ENCODE measurements around the gene FARS2.

The FARS2 gene

DNA sequence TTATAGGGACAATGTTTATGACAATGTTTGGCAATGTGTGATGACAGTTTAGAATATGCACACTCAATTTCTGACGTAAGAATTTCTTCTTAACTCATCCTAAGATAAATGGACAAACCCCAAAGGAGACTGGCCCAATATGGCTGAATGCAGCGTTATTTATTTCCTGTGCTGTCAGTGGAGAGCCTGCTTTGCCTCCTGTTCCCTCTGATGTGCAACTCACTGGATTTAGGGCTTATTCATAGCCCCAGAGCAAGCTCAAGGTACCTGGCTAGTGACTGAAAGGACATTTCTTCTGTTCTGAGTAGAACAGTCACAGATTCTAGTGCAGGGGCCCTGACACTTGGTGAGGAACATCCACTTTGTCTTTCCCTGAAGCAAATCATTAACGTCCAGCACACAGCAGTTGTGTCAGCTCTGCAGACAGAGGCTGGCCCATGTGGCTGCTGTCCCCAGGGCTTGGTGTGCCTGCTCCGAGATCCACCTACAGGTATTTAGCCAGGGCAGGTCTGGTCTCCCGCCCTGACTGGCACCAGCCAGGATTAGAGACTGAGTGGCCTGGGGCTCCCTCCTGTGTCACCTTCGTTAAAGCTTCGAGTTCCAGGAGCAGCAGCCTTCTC, 64.8 kb downstream of the FARS2 start:
- no peak for DNase-seq (ENCODE audit: low read depth)

DNA sequence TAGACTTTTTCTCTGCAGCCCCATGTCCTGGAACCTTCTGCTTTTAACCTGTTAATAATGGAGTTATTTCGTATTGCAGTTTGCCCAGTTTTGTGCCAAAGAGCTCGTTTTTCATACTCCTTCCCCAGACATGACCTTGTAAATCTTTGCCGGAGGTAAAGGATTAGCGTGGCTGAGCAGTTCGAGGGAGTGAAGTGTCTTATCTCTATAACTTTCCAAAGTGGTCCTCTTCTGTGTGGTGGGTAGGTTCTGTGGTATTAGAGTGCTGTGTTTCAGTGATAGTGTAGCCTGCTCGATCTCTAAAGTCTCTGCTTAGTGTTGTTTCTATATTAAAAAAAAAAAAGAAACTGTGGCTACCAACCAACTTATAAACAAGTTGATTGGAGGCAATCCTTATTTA, 67.5 kb downstream of the FARS2 start:
- no peak for DNase-seq (ENCODE audit: low read depth)

DNA sequence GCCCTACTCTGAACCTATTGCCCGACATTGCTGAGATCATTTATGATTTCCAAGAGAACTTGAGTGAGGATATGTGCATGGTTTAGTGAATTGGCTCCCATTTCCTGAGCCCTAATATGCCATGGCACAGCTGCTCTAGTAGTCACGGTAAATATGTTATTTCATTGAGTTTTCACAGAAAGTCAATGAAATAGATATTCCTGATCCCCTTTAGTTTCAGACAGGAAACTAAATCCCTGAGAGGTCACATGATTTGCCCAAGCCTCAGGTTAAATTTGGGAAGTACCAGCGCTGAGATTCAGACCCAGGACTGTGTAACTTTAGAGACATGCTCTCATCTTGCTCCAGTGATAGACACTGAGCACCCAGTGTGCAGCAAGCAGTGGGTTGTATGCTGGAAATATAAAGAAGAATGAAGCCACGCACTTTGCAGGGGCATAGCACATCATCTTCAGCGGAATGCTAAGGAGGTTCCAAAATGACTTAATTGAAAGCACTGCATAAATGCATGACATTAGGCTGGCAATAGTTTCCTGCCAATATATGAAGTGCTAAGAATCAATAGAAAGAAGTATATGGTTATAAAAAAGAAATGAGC, 70.6 kb downstream of the FARS2 start:
- no peak for DNase-seq (ENCODE audit: low read depth)

DNA sequence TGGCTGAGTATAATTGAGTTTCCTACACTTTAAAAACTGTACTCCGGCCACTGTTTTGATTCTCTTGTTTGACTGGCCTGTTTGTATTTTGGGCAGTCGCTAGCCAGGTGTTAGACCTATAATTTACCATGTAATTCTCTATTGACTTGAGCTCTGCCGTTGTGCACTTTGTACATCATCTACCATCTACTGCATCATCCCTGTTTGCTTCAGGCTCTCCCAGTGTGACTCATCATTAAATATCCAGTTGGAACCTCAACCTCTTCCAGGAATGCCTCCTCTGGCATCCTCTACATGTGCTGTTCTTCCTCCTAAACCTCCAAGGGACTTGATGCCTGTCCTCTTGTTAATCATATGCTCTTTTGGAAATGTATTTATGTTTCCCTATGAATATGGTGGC, 72.3 kb downstream of the FARS2 start:
- no peak for DNase-seq (ENCODE audit: low read depth)

DNA sequence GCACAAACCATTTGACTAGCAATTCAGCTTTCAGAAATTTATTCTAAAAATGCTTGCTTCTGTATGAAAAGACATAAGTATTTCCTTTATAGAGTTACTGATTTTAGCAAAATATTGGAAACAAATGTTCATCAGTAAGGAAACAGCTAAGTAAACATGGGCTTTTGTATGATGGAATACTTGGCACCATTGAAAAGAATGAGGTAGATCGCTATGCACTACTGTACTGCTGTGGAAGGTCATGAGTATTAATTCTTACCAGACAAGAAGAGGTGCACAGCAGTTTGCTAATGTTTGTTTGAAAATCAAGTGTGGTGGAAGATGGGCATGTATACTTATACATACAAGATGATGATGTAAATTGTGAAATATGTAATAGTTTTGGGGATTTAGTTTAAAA, 73.0 kb downstream of the FARS2 start:
- no peak for DNase-seq (ENCODE audit: low read depth)

DNA sequence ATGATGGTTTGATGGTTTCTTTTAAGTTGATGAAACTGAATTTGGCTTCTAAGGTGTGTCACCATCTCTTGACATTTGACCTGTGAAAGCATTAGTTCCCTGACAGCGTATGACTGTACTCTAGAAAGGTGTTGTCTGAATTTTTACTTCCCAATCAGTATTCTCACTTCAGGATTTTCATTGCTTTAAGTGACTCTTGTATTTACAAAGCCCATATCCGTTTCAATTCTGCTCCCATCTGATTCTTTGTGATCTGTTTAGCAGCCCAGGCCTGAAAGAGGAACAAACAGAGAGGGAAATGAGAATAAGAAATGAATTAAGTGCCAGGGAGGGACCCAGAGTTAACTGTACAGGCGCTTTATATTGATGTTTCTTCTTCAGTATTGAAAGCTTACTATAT, 73.7 kb downstream of the FARS2 start:
- no peak for DNase-seq (ENCODE audit: low read depth)

DNA sequence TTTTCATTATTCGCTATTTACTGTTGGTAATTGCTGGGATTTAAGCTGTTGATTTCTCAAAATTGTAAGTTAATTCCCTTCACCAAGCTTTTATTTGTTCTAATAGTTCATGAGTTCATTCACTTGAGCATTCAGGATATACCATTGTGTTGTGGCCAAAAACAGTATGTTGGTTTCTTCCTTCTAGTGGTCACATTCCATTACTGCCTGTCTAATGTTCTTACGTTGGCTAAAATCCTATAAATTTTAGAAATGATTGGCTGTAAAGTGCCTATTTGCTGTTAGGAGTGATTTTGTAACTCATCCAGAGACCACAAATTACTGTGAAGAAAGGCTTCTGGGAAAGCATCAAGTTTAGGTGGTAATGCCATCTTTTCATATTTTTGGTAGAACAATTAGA, 76.3 kb downstream of the FARS2 start:
- DNase-seq (ENCODE audit: low read depth): no peak

DNA sequence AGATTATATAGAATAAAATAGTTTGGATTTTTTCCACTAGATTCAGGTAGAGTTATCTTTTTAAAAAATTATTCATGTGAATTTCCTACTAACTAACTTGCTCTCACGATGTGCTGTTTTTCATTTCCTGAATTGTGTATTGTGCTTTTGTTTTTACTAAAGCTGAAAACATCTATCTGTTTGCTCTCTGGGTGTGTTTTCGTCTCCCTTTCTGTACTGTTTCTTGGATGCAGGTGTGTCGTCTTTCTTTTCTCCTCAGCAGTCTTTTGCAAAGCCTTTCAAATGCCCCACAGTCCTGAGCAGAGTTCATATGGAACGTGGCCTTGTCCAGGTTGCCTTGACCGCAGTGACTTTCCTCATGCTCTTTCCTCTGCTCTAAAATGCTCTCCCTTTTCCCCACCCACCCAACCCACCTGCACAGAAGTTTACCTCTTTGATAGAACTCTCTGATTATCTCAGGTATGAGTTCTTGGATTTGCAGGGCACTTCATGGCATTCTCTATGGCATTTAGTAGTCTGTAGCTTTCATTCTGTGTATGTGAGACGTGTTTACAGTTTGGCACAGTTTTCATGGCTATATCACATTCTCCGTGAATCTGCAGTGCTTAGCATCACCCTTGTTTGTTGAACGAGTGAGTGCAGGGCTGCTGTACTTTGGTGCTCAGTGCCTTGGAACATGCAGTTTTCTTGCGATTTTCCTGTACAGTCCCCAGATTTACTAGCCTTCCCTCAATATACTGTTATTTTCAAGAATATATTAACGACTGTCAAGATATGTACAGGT, 77.1 kb downstream of the FARS2 start:
- DNase-seq (ENCODE audit: low read depth): no peak

DNA sequence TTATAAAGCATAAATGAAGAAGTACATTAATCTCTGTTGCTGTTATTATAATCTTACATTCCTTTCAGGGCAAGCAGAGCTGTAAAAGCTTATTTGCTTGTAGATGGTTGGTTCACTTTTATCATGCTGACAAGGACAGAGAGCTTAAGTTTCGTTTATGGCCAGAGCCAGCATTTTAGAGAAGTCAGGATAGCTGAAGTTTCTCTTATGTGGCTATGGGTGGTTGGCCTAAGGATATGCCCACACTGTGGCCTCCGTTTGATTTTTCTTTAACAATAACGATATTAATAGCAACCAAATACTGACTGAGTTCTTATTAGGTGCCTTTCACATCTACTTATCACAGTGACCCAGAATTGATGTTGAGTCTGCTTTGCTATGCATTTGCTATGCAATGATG, 78.5 kb downstream of the FARS2 start:
- DNase-seq (ENCODE audit: low read depth): no peak

DNA sequence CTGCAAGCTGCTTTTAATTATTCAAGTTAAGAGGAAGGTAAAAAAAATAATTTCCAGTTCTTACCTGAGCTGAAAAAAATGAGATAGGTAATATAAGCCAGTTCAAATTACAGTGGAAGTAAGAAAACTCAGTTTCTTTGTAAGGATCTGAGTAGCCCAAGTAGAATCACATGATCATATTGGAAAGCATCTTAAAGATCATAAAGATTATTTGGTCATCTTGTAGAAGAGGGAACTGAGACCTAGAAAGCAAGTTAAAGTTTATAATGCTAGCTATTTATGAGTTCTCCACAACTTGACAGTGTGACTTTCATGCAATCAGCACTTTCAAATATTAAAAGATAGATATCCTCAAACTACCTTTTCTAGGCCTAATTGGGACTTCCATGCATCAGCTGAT, 80.5 kb downstream of the FARS2 start:
- no peak for DNase-seq (ENCODE audit: low read depth)

DNA sequence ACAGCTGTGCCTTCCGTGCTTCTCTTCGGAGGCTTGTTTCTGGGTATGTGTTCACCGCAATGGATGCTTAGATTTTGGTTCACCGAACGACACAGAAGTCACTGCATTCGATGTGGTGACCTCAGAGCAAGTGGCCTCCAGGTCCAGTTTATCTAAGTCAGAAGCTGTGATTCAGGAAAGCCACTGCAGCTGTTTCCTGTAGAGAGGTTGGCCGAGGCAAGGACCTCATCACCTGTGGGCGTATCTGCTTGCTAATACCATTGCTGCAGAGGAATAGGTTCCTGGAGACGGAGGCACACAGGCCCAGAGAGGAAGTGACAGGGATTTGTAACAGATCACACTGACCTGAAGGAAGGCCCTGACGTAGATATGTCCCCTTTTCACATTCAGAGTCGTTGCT, 82.7 kb downstream of the FARS2 start:
- DNase-seq (ENCODE audit: low read depth): no peak

DNA sequence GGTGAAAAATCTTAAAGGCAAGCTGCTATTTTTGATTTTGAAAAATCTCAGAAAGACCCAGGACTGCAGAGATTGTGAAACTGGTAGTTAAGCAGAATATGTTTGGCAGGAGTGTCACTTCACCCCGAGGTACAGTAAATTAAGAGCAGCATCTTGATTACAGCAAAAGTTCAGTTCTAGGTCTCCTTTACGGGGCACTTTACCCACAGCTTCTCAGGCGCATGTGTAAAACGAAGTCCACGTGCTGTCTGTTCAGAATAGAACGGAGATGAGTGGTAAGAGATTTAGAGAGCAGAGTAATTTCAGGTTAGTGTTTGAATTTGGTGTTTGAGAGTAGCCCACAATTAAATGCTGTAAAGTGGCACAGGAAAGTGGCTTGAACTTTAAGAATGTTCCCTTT, 84.0 kb downstream of the FARS2 start:
- no peak for DNase-seq (ENCODE audit: low read depth)

DNA sequence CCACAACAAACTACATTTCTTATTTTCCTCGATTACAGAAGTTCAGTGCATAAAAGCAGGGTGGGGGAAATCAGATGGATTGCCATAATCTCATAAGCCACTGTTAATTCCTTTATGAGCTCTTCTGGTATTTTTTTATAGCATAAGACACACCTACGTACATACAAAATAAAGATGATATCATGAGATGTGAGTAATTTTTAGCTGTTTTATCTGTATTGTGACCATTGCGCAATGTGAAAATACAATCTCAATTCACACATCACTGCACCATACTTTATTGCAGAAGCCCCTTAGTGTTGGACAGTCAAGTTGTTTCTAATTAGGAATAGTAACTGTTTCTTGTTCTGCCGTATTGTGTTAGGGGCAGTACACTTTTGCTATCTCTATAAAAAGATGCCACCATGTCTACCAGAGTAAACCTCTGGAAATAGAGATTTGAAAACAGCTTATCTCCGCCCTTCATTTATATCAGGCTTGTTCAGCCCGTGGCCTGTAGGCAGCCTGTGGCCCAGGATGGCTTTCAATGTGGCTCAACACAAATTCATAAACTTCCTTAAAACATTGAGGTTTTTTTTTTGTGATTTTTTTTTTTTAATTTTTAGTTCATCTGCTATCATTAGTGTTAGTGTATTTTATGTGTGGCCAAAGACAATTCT, 90.4 kb downstream of the FARS2 start:
- DNase-seq (ENCODE audit: low read depth): no peak

DNA sequence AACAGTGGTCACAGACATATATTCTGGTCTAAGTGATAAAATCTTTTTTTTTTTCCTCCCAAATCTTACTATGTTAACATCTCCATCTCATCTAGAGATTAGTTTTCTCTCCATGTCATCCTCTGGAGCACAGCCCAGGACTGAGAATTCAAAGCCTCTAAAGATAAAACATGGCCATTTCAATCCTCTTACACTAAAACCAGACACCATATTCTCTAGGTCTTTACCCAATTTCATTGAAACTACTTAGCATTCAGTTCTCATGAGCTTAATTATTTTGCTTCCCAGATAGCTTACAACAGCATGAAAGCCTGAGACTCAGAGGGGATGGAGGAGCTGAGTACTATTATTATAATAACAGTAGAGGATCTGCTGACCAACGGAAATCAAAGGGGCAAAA, 92.7 kb downstream of the FARS2 start:
- DNase-seq (ENCODE audit: low read depth): no peak

DNA sequence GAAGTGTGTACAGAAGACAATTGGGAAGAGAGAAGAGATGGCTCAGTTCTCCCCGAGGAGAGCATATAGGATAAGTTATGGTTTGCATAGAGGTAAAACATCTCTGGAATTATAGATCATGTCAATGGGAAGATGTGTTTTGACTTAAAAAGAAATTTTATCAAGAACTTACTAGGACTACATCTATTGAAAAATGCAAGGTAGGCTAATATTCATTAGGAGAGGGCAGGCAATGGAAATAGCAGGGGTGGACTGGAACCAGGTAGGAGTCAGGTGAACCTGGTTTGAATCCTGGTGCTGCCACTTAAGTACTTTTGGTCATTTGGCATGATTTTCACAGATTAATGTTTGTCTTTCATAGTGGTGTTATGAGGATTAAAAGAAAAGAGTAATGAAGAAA, 96.2 kb downstream of the FARS2 start:
- no peak for DNase-seq (ENCODE audit: low read depth)

DNA sequence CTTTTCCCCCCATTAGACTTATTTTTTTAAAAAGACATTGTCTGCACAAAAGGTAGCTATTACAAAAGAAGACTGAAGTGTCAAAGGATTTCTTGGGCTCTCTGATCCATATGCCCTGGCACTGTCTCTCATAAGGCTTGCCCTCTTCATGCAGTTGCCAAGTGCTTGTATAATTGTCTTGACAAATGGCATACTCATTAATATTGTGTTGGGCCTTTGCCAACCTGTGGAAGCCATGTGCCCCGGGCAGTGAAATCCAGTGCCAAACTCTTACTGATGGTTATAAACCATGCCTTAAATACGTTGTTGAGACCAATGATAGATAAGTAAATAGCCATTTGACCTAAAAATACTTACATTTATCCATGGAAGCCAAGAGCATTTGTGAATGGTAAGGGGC, 98.1 kb downstream of the FARS2 start:
- DNase-seq (ENCODE audit: low read depth): no peak

DNA sequence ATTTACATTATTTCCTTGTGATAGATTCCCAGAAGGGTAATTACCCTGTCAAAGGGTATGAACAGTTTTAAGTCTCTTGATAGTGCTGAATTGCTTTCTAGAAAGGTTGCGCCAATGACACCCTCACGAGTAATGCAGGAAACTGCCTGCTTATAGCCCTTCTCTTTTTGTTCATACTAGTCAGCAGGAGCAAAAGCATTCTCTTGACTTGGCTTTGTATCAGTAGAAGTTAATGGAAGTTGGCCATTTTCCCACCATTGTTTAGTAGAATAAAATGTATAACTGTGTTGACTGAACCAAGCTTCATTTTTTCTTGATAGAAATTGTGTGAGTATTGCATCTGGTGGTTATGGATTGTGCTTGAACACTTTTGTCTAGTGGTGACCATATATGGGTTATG, 100.1 kb downstream of the FARS2 start:
- DNase-seq (ENCODE audit: low read depth): no peak

DNA sequence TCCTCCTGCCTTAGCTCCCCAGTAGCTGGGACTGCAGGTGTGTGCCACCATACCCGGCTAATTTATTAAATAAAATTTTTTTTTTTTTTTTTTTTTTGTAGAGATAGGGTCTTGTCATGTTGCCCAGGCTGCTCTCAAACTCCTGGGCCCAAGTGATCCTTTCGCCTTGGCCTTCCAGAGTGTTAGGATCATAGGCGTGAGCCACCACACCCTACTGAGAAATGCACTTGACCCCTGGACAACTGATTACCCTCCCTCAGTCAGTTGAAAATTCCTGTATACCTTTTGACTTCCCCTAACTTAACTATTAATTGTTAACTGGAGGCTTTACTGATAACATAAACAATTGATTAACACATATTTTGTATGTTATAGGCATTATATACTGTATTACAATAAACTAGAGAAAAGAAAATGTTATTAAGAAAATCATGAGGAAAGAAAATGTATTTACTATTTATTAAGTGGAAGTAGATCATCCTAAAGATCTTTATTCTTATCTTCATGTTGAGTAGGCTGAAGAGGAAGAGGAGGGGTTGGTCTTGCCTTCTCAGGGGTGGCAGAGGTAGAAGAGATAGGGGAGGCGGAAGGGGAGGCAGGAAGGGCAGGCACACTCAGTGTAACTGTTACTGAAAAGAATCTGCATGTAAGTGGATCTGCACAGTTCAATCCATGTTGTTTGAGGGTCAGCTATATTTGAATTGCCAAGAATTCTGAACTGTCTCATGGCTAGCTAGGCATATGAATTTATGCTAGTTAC, 104.3 kb downstream of the FARS2 start:
- no peak for DNase-seq (ENCODE audit: low read depth)

DNA sequence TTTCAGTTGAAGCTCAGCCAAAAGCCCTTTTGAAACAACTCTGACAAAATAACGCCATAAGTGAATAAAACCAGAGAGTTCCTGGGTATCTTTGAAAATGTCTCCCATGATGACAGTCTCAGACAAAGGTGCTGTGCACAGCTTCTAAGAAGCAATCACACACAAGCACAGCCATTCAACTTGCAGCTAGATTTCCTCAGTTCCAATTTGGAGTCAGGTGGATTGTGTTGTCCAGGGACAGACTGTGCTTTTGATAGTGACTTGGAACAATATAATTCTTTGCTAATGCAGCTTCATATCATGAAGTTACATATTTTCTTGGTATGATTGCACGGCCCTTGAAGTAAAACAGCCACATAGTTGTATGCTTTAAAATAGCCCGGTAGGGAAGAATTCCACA, 105.6 kb downstream of the FARS2 start:
- no peak for DNase-seq (ENCODE audit: low read depth)

DNA sequence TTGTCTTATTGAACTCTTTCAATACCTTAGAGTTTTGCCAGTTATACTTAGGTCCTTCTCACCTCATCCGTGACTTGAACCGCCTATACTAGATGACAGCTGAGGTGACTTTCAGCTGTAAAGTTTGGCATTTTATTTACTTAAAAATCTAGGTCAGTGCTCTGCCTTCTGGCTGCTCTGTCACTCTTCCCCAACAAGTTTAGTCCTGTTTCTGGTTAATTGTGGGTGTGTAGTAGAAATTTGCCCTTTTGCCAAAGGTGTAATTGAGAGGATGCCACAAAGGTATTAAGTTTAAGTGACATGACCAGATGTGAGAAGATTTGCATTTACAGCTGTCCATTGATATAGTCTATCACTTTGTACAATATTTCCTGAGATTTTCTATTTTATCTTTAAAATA, 106.2 kb downstream of the FARS2 start:
- DNase-seq (ENCODE audit: low read depth): no peak

DNA sequence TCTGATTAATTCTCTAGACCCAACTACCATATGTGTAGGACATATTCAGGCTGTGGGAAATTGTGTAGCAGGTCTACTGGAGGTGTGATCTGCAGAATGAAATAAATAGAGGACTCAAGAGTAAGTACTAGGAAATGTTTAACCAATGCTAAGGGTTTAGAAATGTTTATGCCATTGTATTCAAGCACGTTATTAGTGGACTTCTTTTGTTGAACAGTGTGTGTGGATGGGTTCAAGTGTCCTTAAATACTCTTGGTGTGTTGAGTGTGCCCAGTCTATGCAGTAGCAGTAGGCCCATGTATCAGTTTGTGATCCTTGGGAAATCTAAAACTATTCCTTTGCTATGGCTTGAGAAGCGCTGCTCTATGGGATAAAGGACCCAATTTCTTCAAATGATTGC, 112.1 kb downstream of the FARS2 start:
- DNase-seq (ENCODE audit: low read depth): no peak

DNA sequence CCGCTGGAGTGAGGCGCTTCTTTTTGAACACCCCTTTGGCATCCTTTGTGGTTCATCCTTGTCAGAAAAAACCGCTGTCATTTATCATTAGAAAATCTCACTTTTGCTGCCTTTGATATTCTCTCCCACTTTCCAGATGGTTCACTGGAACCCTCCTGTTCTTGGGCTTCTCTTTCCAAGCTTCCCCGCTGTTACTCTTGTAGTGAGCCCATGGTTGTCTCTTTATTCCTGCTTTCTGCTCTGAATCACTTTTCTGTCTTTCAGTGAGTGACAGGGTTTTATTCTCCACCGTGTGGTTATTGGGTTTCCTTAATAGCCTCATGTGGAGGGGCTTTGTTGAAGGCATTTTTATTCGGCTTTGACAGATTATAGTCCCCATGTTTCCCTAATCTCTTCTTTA, 117.0 kb downstream of the FARS2 start:
- no peak for DNase-seq (ENCODE audit: low read depth)

Measured in T follicular helper cell (primary cell).